GM12878 (cell line): ENCODE results near the gene NOP53. TPM values are rescaled to one million over a fixed set of nuclear protein-coding genes. Genes with fewer than 3 reads are reported as not detected.

Source experiments
- ATAC-seq: fragments of 200-7000 bp; cut with Tn5 transposase; 3 replicates; pipeline ENCODE4 v1.9.1; 2020; ENCODE audit warnings: mild to moderate bottlenecking, moderate library complexity
- BruUV-seq: library from RNA; stranded (reverse); fragments of 400-500 nt; replicated peaks from 2 replicates; lab custom pipeline; 2021; lab: Mats Ljungman, UMichigan
- CTCF ChIA-PET: fragments of 300-600 bp; sonication (Branson Sonifier 250); formaldehyde crosslinking; extraction: SDS; loops from one replicate; lab custom pipeline; 2021; ENCODE audit warnings: inconsistent platforms; lab: Yijun Ruan, JAX
- POLR2A ChIA-PET: fragments of 350-600 bp; formaldehyde crosslinking; extraction: SDS; loops from one replicate; lab custom pipeline; 2021; ENCODE audit warnings: inconsistent platforms; lab: Charles Lee
- RAD21 ChIA-PET: fragments of 300-600 bp; sonication (Branson Sonifier 250); formaldehyde crosslinking; loops from one replicate; lab custom pipeline; 2023; ENCODE audit warnings: antibody characterized with exemption; ENCODE audit not compliant: unreplicated experiment; lab: Charles Lee
- SMC1A ChIA-PET: fragments of 300-600 bp; sonication (Branson Sonifier 250); formaldehyde crosslinking; loops from one replicate; lab custom pipeline; 2023; ENCODE audit not compliant: unreplicated experiment, uncharacterized antibody; lab: Charles Lee
- DNase-seq: peaks from one replicate; pipeline ENCODE4 v3.0.0-alpha.2; 2011; ENCODE audit warnings: low read depth, low spot score
- FAIRE-seq: peaks from 3 replicates; lab custom pipeline; 2011; peaks lifted over from hg19 to GRCh38; lab: Jason Lieb, UNC
- H2AFZ ChIP-seq: 2 replicates; pipeline ENCODE4 v1.6.0; 2011; ENCODE audit warnings: low read depth, low read length, control low read depth; ENCODE audit not compliant: control insufficient read depth
- H3K27ac ChIP-seq: 2 replicates; pipeline ENCODE4 v1.5.1; 2011; ENCODE audit warnings: control low read depth; ENCODE audit not compliant: control insufficient read depth, insufficient read depth
- H3K27me3 ChIP-seq, 2 experiments: replicated peaks in 1 of 2; 2 replicates each; pipeline versions ENCODE4 v1.6.0 to v1.6.1; 2011; ENCODE audit warnings: low read length in 1 of 2; ENCODE audit not compliant: control insufficient read depth in 2 of 2, insufficient read depth in 2 of 2
- H3K36me3 ChIP-seq, 2 experiments: 2 replicates each; pipeline ENCODE4 v1.5.1; 2011; ENCODE audit warnings: low read length in 1 of 2; ENCODE audit not compliant: control insufficient read depth in 2 of 2, insufficient read depth in 2 of 2
- H3K4me1 ChIP-seq: 2 replicates; pipeline ENCODE4 v1.6.1; 2011; ENCODE audit warnings: mild to moderate bottlenecking, low read length, moderate library complexity, mixed read lengths; ENCODE audit not compliant: control insufficient read depth, insufficient read depth
- H3K4me2 ChIP-seq: 2 replicates; pipeline ENCODE4 v1.6.0; 2011; ENCODE audit warnings: control low read depth; ENCODE audit not compliant: control insufficient read depth, insufficient read depth
- H3K4me3 ChIP-seq: fragments of 200-600 bp; sonication (generic); 2 replicates; pipeline ENCODE4 v1.5.1; 2016
- H3K79me2 ChIP-seq: 2 replicates; pipeline ENCODE4 v1.6.0; 2011; ENCODE audit warnings: low read length; ENCODE audit not compliant: control insufficient read depth, insufficient read depth
- H3K9ac ChIP-seq: 2 replicates; pipeline ENCODE4 v1.8.0; 2011; ENCODE audit warnings: low read length, control low read depth, mixed read lengths; ENCODE audit not compliant: control insufficient read depth, insufficient read depth
- H3K9me3 ChIP-seq: replicated peaks from 3 replicates; pipeline ENCODE4 v1.5.1; 2011; ENCODE audit warnings: mild to moderate bottlenecking, low read length; ENCODE audit not compliant: control insufficient read depth, insufficient read depth
- H4K20me1 ChIP-seq: 2 replicates; pipeline ENCODE4 v1.6.0; 2011; ENCODE audit not compliant: control insufficient read depth, insufficient read depth
- CBX5 ChIP-seq: sonication (generic); IDR thresholded peaks from 2 replicates; pipeline ENCODE4 v1.6.1; 2016; ENCODE audit warnings: low read depth, moderate library complexity, mild to moderate bottlenecking, inconsistent platforms
- CTCF ChIP-seq, 3 experiments: IDR thresholded peaks in 2 of 3; conservative IDR thresholded peaks in 1 of 3; 2 replicates each; pipeline ENCODE4 v1.5.1; 2011; ENCODE audit warnings: low read depth in 3 of 3, low read length in 3 of 3, mild to moderate bottlenecking in 3 of 3, control low read depth in 2 of 3, moderate library complexity in 2 of 3, inconsistent platforms in 1 of 3, mixed read lengths in 1 of 3; ENCODE audit not compliant: control insufficient read depth in 2 of 3, insufficient read depth in 1 of 3; ENCODE audit errors: extremely low read depth in 1 of 3
- DPF2 ChIP-seq: fragments of 450-650 bp; IDR thresholded peaks from 2 replicates; pipeline ENCODE4 v1.6.1; 2017; ENCODE audit warnings: mild to moderate bottlenecking
- E2F8 ChIP-seq: fragments of 450-650 bp; IDR thresholded peaks from 2 replicates; pipeline ENCODE4 v1.6.1; 2018; ENCODE audit warnings: mild to moderate bottlenecking, low read depth, moderate library complexity; ENCODE audit not compliant: partially characterized antibody
- HSF1 ChIP-seq: fragments of 150-350 bp; IDR thresholded peaks from 2 replicates; pipeline ENCODE4 v1.6.1; 2014; ENCODE audit warnings: mild to moderate bottlenecking, low read depth, low read length
- MAX ChIP-seq: IDR thresholded peaks from 2 replicates; pipeline ENCODE4 v1.6.1; 2012; ENCODE audit warnings: low read depth, low read length, improper control_type of control experiment
- NFYA ChIP-seq: IDR thresholded peaks from 2 replicates; pipeline ENCODE4 v1.6.1; 2011; ENCODE audit warnings: low read depth, mild to moderate bottlenecking, low read length, improper control_type of control experiment, borderline replicate concordance
- NR2F1 ChIP-seq: fragments of 450-650 bp; conservative IDR thresholded peaks from 2 replicates; pipeline ENCODE4 v1.6.1; 2017; ENCODE audit warnings: mild to moderate bottlenecking
- POLR2AphosphoS5 ChIP-seq: IDR thresholded peaks from 2 replicates; pipeline ENCODE4 v1.6.1; 2011; ENCODE audit warnings: mild to moderate bottlenecking, low read length, inconsistent platforms
- POU2F2 ChIP-seq: IDR thresholded peaks from 3 replicates; pipeline ENCODE4 v1.6.1; 2011; ENCODE audit warnings: low read depth, mild to moderate bottlenecking, low read length, borderline replicate concordance
- SKIL ChIP-seq: fragments of 450-650 bp; IDR thresholded peaks from 2 replicates; pipeline ENCODE4 v1.6.1; 2017; ENCODE audit warnings: mild to moderate bottlenecking, low read depth, inconsistent platforms; ENCODE audit not compliant: poor library complexity, severe bottlenecking
- SMARCA5 ChIP-seq: fragments of 450-650 bp; IDR thresholded peaks from 2 replicates; pipeline ENCODE4 v1.6.1; 2017; ENCODE audit warnings: mild to moderate bottlenecking
- YY1 ChIP-seq: IDR thresholded peaks from 2 replicates; pipeline ENCODE4 v1.6.1; 2011; ENCODE audit warnings: low read depth, mild to moderate bottlenecking, low read length
- WGBS: methylation state at CpG from one replicate; pipeline ENCODE4 v1.1.6; 2016; ENCODE audit warnings: low lambda C conversion rate; ENCODE audit not compliant: insufficient replicate concordance, insufficient coverage; ENCODE audit errors: missing lambda C conversion rate; 5-methylcytosine and 5-hydroxymethylcytosine counted together
- in situ Hi-C: fragments of 300-500 bp; cut with MboI; formaldehyde crosslinking; loops from 9 replicates; pipeline ENCODE4 v1.14.3; 2018; ENCODE audit warnings: mixed read lengths
- intact Hi-C: fragments of 100-400 bp; cut with micrococcal nuclease; formaldehyde crosslinking; loops from one replicate; pipeline ENCODE4 v1.14.2; 2022; ENCODE audit not compliant: unreplicated experiment
- polyA plus RNA-seq, 11 experiments: library from polyadenylated mRNA; depleted of rRNA in 4 of 11; unstranded in 6 of 11; stranded (reverse) in 5 of 11; fragments of >200 nt; fragmentation: Nextera tagmentation in 4 of 11; fragmentation: Illumina TruSeq in 1 of 11; extraction: Ambion mirVana in 4 of 11; extraction: Trizol in 1 of 11; gene quantifications; 1 replicate in 1 of 11; 2 replicates in 10 of 11; pipeline versions ENCODE4 v1.2.1 to v1.2.3, GENCODE V29; 2011 to 2016; ENCODE audit warnings: inconsistent platforms in 2 of 11, missing spikeins in 2 of 11, low read depth in 1 of 11
- total RNA-seq, 4 experiments: library from RNA; depleted of rRNA in 3 of 4; stranded (reverse); fragments of >200 nt in 3 of 4; fragmentation: Illumina TruSeq in 1 of 4; extraction: Trizol in 1 of 4; gene quantifications; 2 replicates each; pipeline versions ENCODE4 v1.2.1 to v1.2.3, GENCODE V29; 2013 to 2021

The NOP53 gene
- total and polyA plus RNA-seq, 10 of the 15 experiments (the other 5 are each of a cell fraction or from before 2014, with no cell fraction given), result 6.0 to 386 (median 167) TPM

GRCh38 chr19:47697863-47698609 lies 47.3 kb upstream of the NOP53 start:
- H3K36me3 ChIP-seq, result peaks cover 0 to 2% of the 10 kb centered on the region in 2 experiments; a peak in 3 of 4 replicates
- CTCF ChIA-PET, result interaction anchor here (0.7 to 6.4 kb wide), 10 partner anchors 9 to 263 kb away, joined by 3 to 70 read pairs (median 4); partner anchors contain the start of gene KPTN
- no peak for TF ChIP-seq NFYA
- TF ChIP-seq CBX5, result no peak
- TF ChIP-seq MAX, result no peak
- TF ChIP-seq NR2F1, result no peak
- TF ChIP-seq SKIL, result no peak
- 0 out of 2 replicates have a peak, but pooled peaks have one; percentile 29 for TF ChIP-seq YY1
- no peak for TF ChIP-seq E2F8
- peak; percentile 17; the same call in 1 of the 2 replicates for TF ChIP-seq SMARCA5
- no peak for TF ChIP-seq DPF2
- 0 out of 3 replicates have a peak, but pooled peaks have one; percentile 40 for TF ChIP-seq POU2F2
- no peak for TF ChIP-seq POLR2AphosphoS5
- TF ChIP-seq CTCF (IDR thresholded peaks at IDR 0.05 in 2 of 3, conservative IDR thresholded peaks at IDR 0.05 in 1 of 3; ENCODE audit: control insufficient read depth in 2 of 3, extremely low read depth in 1 of 3, insufficient read depth in 1 of 3, low read depth in 3 of 3, low read length in 3 of 3), result peak; percentile 97 to 100 (median 99)
- no peak for TF ChIP-seq HSF1

More at GRCh38 chr19:47697863-47698609, 47.3 kb upstream of the NOP53 start:
- H3K4me1 ChIP-seq, result no peaks in the 10 kb centered on the region
- intact Hi-C loops, result loop anchor here (1.0 kb wide), 1 partner anchor 262 kb away; no protein-coding TSS in a partner anchor
- DNase-seq, result peak; percentile 20
- no TSS peak for BruUV-seq
- ChIA-PET SMC1A (interaction anchor here (0.9 to 1.7 kb wide), 3 partner anchors 259 to 269 kb away, joined by 3 to 8 read pairs (median 3); no protein-coding TSS in a partner anchor), POLR2A (no interaction called here), RAD21 (interaction anchor here (0.6 to 1.7 kb wide), 3 partner anchors 9 to 265 kb away, joined by 3 to 13 read pairs (median 3); no protein-coding TSS in a partner anchor)
- ATAC-seq, result peak; percentile 83
- WGBS, result 39% methylated on average over 16 of the region's 21 CpGs
- no peak overlapping the region for H3K4me3 ChIP-seq
- in situ Hi-C loops, result loop anchor here (5.0 kb wide), 1 partner anchor 401 kb away; no protein-coding TSS in a partner anchor
- no peak overlapping the region for H2AFZ ChIP-seq
- no peaks in the 10 kb centered on the region for H3K79me2 ChIP-seq
- no peaks in the 10 kb centered on the region for H3K9me3 ChIP-seq
- no peak overlapping the region for H3K27ac ChIP-seq
- no peak overlapping the region for H3K4me2 ChIP-seq
- H3K9ac ChIP-seq, result no peak overlapping the region
- peak; percentile 84 for FAIRE-seq
- H4K20me1 ChIP-seq, result no peaks in the 10 kb centered on the region
- H3K27me3 ChIP-seq, result no peaks in the 10 kb centered on the region
